ENCODE measurements around the gene ARAP1. TPM values are rescaled to one million over a fixed set of nuclear protein-coding genes. Genes with fewer than 3 reads are reported as not detected.
A peak's percentile ranks its signal among the peaks of the same experiment; 100 is the strongest.

The ARAP1 gene
- total and polyA plus RNA-seq, 2 of the 8 experiments (the other 6 are each of a cell fraction or from before 2014, with no cell fraction given): 25.7 to 61.6 TPM

GRCh38 chr11:72793425-72794367 lies 41.5 kb upstream of the ARAP1 start, which contains the start of gene STARD10 (continued):
- no peak for TF ChIP-seq EZH2 (IDR thresholded peaks at IDR 0.05; ENCODE audit: low read depth, low read length, severe bottlenecking)
- peak; percentile 78 to 94; a peak in 2 of 4 replicates for TF ChIP-seq HDAC2 (IDR thresholded peaks at IDR 0.05; ENCODE audit: borderline replicate concordance in 1 of 2, low read depth in 2 of 2, low read length in 2 of 2)
- TF ChIP-seq POLR2AphosphoS5 (IDR thresholded peaks at IDR 0.05; ENCODE audit: low read depth, low read length): no peak
- TF ChIP-seq NRF1 (IDR thresholded peaks at IDR 0.05; ENCODE audit: low read depth, low read length): peak; percentile 87
- no peak for TF ChIP-seq JUN (IDR thresholded peaks at IDR 0.05; ENCODE audit: low read depth, low read length)
- no peak for TF ChIP-seq ZNF274 (IDR thresholded peaks at IDR 0.05; ENCODE audit: borderline replicate concordance, extremely low read depth, low read length)
- no peak for TF ChIP-seq TAF7 (optimal IDR thresholded peaks at IDR 0.05; ENCODE audit: borderline replicate concordance, low read depth, low read length)
- peak; percentile 74 for TF ChIP-seq PHF8 (conservative IDR thresholded peaks at IDR 0.05; ENCODE audit: low read depth, low read length)
- 0 out of 2 replicates have a peak, but pooled peaks have one; percentile 14 for TF ChIP-seq TAF1 (IDR thresholded peaks at IDR 0.05; ENCODE audit: low read depth, low read length)
- peak; percentile 96 for TF ChIP-seq KDM1A (IDR thresholded peaks at IDR 0.05; ENCODE audit: borderline replicate concordance, low read length)
- no peak for TF ChIP-seq RXRA (IDR thresholded peaks at IDR 0.05; ENCODE audit: insufficient read depth, low read depth, low read length)
- peak; percentile 30 for TF ChIP-seq CTBP2 (IDR thresholded peaks at IDR 0.05; ENCODE audit: borderline replicate concordance, insufficient read depth, insufficient read length, low read length)
- TF ChIP-seq RBBP5 (IDR thresholded peaks at IDR 0.05; ENCODE audit: borderline replicate concordance, low read depth, low read length): no peak
- TF ChIP-seq KDM4A (IDR thresholded peaks at IDR 0.05; ENCODE audit: low read depth, low read length, severe bottlenecking): peak; percentile 80
- TF ChIP-seq SIN3A (conservative IDR thresholded peaks at IDR 0.05 in 1 of 2, IDR thresholded peaks at IDR 0.05 in 1 of 2; ENCODE audit: low read depth in 1 of 2, low read length in 2 of 2): peak in 1 of 2 experiments; percentile 85; a peak in 2 of 4 replicates
- TF ChIP-seq SP1 (IDR thresholded peaks at IDR 0.05; ENCODE audit: low read depth, low read length): no peak
- 0 out of 2 replicates have a peak, but pooled peaks have one; percentile 35 for TF ChIP-seq TBP (IDR thresholded peaks at IDR 0.05; ENCODE audit: low read depth, low read length)
- peak; percentile 39; the same call in 1 of the 2 replicates for TF ChIP-seq JUND (IDR thresholded peaks at IDR 0.05; ENCODE audit: low read length)
- TF ChIP-seq ATF2 (IDR thresholded peaks at IDR 0.05; ENCODE audit: low read length): peak; percentile 80; the same call in 1 of the 2 replicates
- peak; percentile 85 for TF ChIP-seq ASH2L (IDR thresholded peaks at IDR 0.05; ENCODE audit: low read length)

All from H1 (cell line).